Mucosa of rectum (tissue), 2 donors: Measurements from ENCODE around the gene PAGE2.
"Not testable (repeated sequence)": the region's sequence is repeated elsewhere in the genome, so short reads cannot be mapped to it uniquely, and the experiment has no call there.

Source experiments
- H3K27ac ChIP-seq, 2 donors: one replicate each; pipeline ENCODE4 v1.7.0; 2013; ENCODE audit warnings: inconsistent platforms in 2 of 2, low read depth in 2 of 2, low read length in 2 of 2
- H3K27me3 ChIP-seq, 2 donors: one replicate each; pipeline ENCODE4 v1.7.0; 2013; ENCODE audit warnings: low read length in 2 of 2; ENCODE audit not compliant: control insufficient read depth in 2 of 2, insufficient read depth in 2 of 2
- H3K36me3 ChIP-seq, 2 donors: one replicate each; pipeline ENCODE4 v1.7.0; 2013; ENCODE audit warnings: low read length in 2 of 2; ENCODE audit not compliant: control insufficient read depth in 2 of 2, insufficient read depth in 2 of 2
- H3K4me1 ChIP-seq, 2 donors: one replicate each; pipeline ENCODE4 v1.7.0; 2013; ENCODE audit warnings: low read length in 2 of 2, mild to moderate bottlenecking in 1 of 2; ENCODE audit not compliant: control insufficient read depth in 2 of 2, insufficient read depth in 2 of 2
- H3K4me3 ChIP-seq, 2 donors: one replicate each; pipeline ENCODE4 v1.7.0; 2013; ENCODE audit warnings: low read length in 2 of 2
- H3K9ac ChIP-seq, 2 donors: one replicate each; pipeline ENCODE4 v1.7.0; 2013; ENCODE audit warnings: low read length in 2 of 2, low read depth in 1 of 2, mild to moderate bottlenecking in 1 of 2
- H3K9me3 ChIP-seq, 2 donors: one replicate each; pipeline ENCODE4 v1.7.0; 2013; ENCODE audit warnings: low read length in 2 of 2; ENCODE audit not compliant: control insufficient read depth in 2 of 2
- donor health status: healthy.
- donor health status: Normal muscosa, but diverticular disease.

The PAGE2 gene

DNA sequence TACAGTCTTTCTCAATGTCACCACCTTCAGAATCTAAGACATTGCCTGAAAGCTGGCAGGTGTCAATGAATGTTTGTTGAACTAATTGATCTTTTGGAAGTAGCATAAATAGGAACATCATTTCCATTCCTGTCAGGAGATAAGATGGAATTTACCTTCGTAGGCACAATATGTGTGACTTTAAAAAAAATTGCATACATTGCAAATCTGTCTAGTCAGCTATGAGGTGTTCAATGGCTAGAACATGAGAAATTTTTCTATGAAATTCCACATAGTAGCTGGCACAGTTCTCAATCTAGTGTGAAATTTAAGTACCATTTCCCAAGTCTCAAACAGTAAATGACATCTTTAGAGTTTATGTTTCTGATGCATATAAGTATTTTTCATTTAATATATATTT lies 10.3 kb downstream of the PAGE2 start:
- Histone ChIP-seq H3K9me3 (no peaks in the 10 kb centered on the region), H3K27me3 (peaks cover 3 to 7% of the 10 kb centered on the region in 2 donors), H3K4me3 (no peak overlapping the region), H3K4me1 (no peaks in the 10 kb centered on the region), H3K27ac (no peak overlapping the region), H3K36me3 (no peaks in the 10 kb centered on the region), H3K9ac (no peak overlapping the region)

DNA sequence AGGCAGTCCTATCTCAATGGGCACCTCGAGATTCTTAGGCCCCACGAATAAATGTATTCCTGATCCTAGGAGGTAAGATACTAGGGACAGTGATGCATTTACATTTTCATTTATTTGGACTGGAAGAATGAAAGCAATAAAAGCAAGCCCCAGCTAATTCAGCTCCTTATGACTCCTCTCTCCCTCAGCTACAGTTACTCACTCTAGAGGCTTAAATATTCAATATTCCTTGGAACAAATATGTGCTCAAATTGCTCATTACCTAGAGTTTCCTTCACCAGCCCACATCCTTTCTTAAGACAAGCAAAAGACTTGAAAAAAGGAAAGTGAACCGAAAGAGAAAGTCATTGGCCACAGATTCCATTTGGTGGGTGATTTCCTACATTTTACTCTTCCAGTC lies 13.9 kb downstream of the PAGE2 start:
- Histone ChIP-seq H3K27me3 (peaks cover 3 to 6% of the 10 kb centered on the region in 2 donors), H3K9me3 (no peaks in the 10 kb centered on the region), H3K4me1 (no peaks in the 10 kb centered on the region), H3K4me3 (no peak overlapping the region), H3K9ac (no peak overlapping the region), H3K36me3 (no peaks in the 10 kb centered on the region), H3K27ac (no peak overlapping the region)

DNA sequence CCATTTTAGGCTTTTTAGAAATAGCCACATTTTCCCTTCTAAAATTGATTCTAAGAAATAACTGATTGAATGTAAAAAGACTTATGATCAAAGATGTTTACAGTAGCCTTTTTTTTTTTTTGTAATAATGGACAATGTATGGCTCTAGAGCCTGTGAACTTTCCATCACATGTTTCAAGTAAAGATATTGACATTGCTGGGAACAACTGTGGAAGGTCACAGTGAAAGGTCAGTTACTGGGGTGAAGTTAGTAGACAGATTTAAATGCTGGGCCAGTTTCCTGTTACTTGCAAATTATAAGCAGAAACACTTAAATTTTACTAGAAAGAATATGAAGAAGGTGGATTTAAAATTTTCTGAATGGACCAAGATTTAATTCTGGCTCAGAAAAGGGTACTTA lies 18.4 kb downstream of the PAGE2 start:
- Histone ChIP-seq H3K27me3 (no peaks in the 10 kb centered on the region), H3K4me3 (no peak overlapping the region), H3K9me3 (no peaks in the 10 kb centered on the region), H3K27ac (no peak overlapping the region), H3K4me1 (no peaks in the 10 kb centered on the region), H3K36me3 (no peaks in the 10 kb centered on the region), H3K9ac (no peak overlapping the region)

DNA sequence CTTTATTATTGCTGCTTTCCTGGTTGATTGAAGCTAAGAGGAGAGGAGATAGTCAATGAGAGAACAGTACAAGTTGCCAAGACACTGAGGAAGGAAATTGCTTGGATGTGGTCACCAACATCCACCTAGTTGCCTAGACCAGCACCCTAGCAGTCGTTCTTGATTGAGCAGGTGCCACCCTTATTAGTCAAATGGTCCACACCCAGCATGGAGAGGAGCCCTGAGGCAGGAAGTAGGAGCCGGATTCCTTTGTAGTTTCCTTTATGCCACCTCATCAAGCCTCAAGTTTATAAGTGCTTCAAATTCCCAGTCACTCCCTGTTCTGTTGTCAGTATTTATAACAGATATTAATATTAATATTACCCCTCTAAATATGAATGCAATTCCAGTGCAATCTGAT lies 19.1 kb downstream of the PAGE2 start:
- H3K36me3 ChIP-seq: no peaks in the 10 kb centered on the region
- H3K27ac ChIP-seq: no peak overlapping the region
- no peaks in the 10 kb centered on the region for H3K4me1 ChIP-seq
- H3K9ac ChIP-seq: no peak overlapping the region
- H3K4me3 ChIP-seq: no peak overlapping the region
- H3K27me3 ChIP-seq: peaks cover 0 to 2% of the 10 kb centered on the region in 2 donors
- H3K9me3 ChIP-seq: no peaks in the 10 kb centered on the region

- no peaks in the 10 kb centered on the region for H3K36me3 ChIP-seq
- no peaks in the 10 kb centered on the region for H3K9me3 ChIP-seq
- H3K4me1 ChIP-seq: no peaks in the 10 kb centered on the region
- H3K27ac ChIP-seq: no peak overlapping the region
- H3K4me3 ChIP-seq: no peak overlapping the region
- H3K9ac ChIP-seq: no peak overlapping the region
- H3K27me3 ChIP-seq: peaks cover 4 to 6% of the 10 kb centered on the region in 2 donors
These were observed 20.5 kb downstream of the PAGE2 start for GRCh38 chrX:55109306-55109705.

DNA sequence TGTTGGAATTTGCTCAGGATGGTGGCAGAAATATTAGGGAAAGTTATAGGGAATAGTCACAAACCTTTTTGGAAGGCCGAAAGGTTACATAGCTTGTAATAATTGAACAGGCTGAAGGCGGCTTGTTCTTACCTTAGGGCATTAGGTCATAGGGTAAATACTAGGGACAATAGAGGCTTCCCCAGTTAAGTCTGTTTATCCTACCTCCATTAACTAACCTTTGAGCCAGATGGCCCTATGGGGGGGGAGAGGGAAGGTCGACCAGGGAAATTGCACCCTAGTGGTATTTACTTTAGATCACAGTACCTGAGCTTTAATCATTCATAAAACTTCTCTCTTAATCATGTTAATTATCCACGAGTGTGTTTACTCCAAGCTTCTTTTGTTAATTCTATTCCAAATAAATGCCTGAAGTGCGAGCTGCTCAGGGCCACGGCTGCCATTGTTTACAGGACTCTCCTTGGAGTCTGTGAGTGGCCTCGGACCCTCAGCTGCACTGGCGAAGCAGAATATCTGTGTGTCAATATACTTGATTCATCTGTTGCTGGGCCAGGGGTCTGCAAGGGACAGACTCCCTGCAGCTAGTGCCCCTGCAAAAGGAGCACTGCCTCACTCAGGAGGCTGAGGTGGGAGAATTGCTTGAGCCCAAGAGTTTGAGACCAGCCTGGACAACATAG lies 22.9 kb downstream of the PAGE2 start:
- no peaks in the 10 kb centered on the region for H3K9me3 ChIP-seq

DNA sequence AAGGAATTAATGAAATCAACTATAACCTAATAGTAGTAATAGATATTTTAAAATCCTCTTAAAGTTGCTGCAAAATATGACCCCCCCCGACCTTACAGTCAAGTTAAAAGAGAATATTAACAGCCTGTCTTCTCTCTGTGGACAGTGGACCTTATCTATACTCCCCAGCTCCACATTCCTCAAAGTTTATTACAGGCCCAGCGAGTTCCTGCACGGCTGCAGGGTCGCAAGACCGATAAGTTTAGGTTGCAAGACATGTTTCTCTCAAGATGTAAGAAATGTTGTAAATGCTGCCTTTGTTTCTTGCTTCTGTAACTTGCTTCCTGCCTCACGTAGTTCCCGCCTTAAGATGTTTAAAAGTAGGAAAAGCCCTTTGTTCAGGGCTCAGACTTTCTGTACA lies 27.8 kb downstream of the PAGE2 start:
- not testable (repeated sequence) for H3K4me3 ChIP-seq, H3K27ac ChIP-seq, H3K9ac ChIP-seq, H3K36me3 ChIP-seq, H3K4me1 ChIP-seq, H3K9me3 ChIP-seq
- H3K27me3 ChIP-seq: peaks cover 7 to 15% of the 10 kb centered on the region in 2 donors

More for the DNA sequence above, 22.9 kb downstream of the PAGE2 start:
- Histone ChIP-seq H3K36me3 (no peaks in the 10 kb centered on the region), H3K27me3 (peaks cover 4 to 9% of the 10 kb centered on the region in 2 donors), H3K4me1 (no peaks in the 10 kb centered on the region), H3K27ac (no peak overlapping the region), H3K9ac (no peak overlapping the region), H3K4me3 (no peak overlapping the region)

DNA sequence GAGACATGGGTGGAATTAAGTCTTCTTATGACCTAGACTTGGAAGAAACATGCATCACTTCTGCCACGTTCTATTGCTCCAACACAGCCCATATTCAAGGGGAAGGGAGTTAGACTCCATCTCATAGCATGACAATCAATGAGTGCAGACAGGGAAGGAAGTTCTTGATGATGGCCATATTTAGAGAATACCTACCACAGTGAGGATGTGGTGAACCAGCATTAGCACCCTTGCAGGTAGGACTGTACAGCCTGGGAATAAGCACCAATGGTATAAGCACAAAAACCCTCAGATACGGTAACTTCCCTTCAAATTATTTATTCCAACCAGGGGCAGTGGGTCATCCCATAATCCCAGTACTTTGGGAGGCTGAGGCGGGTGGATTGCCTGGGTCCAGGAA lies 29.8 kb downstream of the PAGE2 start:
- Histone ChIP-seq H3K27me3 (peaks cover 3 to 12% of the 10 kb centered on the region in 2 donors), H3K36me3 (no peaks in the 10 kb centered on the region), H3K4me1 (no peaks in the 10 kb centered on the region), H3K9me3 (no peaks in the 10 kb centered on the region), H3K9ac (no peak overlapping the region), H3K27ac (no peak overlapping the region), H3K4me3 (no peak overlapping the region)

DNA sequence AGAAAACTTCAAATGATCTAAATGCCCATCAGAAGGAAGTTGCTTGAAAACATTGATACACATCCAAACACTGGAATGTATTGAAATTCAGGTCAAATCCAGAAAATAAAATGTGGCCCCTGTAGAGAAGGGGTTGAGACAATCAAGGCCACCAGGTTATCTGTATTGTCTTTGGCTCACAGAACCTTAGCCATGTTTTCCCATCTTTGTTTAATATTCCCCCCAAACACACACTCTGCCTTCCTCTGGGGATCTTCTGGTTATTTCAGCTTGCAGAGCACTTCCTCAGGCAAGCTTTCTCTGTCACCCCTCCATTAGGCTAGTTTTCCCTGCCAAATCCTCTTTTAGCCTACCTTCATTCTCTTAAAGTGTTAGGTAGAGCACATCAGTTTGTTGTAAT lies 30.5 kb downstream of the PAGE2 start:
- Histone ChIP-seq H3K27me3 (peaks cover 3 to 9% of the 10 kb centered on the region in 2 donors), H3K4me1 (no peaks in the 10 kb centered on the region), H3K9ac (no peak overlapping the region), H3K36me3 (no peaks in the 10 kb centered on the region), H3K4me3 (no peak overlapping the region), H3K9me3 (no peaks in the 10 kb centered on the region), H3K27ac (no peak overlapping the region)

DNA sequence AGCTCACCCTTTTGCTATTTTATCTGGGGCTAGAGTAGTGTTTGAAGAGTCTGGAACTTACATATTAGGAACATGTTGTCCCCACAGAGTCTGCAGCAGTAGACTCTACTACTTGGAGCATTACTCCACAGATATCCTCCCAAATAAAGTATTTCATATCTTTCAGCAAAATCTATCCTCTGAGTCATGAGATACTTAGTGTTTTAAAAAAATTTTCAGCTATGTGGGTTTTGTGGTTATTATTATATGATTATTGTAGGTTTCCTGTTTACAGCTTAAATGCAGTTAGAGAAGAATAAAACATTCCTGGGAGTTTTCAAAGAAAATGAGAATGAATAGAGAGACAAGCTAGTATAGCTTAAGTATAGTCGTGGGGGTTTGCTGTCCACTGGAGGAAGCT lies 30.9 kb downstream of the PAGE2 start:
- H3K27ac ChIP-seq: no peak overlapping the region
- no peak overlapping the region for H3K9ac ChIP-seq
- H3K27me3 ChIP-seq: peaks cover 3 to 9% of the 10 kb centered on the region in 2 donors

More for the DNA sequence above, 30.9 kb downstream of the PAGE2 start:
- H3K4me3 ChIP-seq: no peak overlapping the region
- H3K9me3 ChIP-seq: no peaks in the 10 kb centered on the region
- no peaks in the 10 kb centered on the region for H3K36me3 ChIP-seq
- H3K4me1 ChIP-seq: no peaks in the 10 kb centered on the region
